ENCODE results near the gene ZG16.
"Not testable (repeated sequence)": the region's sequence is repeated elsewhere in the genome, so short reads cannot be mapped to it uniquely, and the experiment has no call there.

ZG16 gene

GRCh38 chr16:29748760-29749149 is 29.3 kb upstream of the ZG16 start:
- not testable (repeated sequence) for DNase-seq (ENCODE audit: low read depth in 2 of 2)

GRCh38 chr16:29753516-29753915 is 24.5 kb upstream of the ZG16 start:
- DNase-seq (ENCODE audit: low read depth in 2 of 2) = no peak

GRCh38 chr16:29756654-29757053 is 21.4 kb upstream of the ZG16 start:
- no peak for DNase-seq (ENCODE audit: low read depth in 2 of 2)

- DNase-seq (ENCODE audit: low read depth in 2 of 2) = not testable (repeated sequence)
Observed at GRCh38 chr16:29757086-29757485, 21.0 kb upstream of the ZG16 start.

- DNase-seq (ENCODE audit: low read depth in 2 of 2) = no peak
Observed at GRCh38 chr16:29757950-29758466, 20.0 kb upstream of the ZG16 start.

- DNase-seq (ENCODE audit: low read depth in 2 of 2) = no peak
Observed at GRCh38 chr16:29760567-29761279, 17.3 kb upstream of the ZG16 start.

GRCh38 chr16:29761280-29761651 is 16.8 kb upstream of the ZG16 start:
- not testable (repeated sequence) for DNase-seq (ENCODE audit: low read depth in 2 of 2)

- no peak for DNase-seq (ENCODE audit: low read depth in 2 of 2)
Observed at GRCh38 chr16:29761882-29762281, 16.2 kb upstream of the ZG16 start.

GRCh38 chr16:29763326-29763725 is 14.7 kb upstream of the ZG16 start:
- DNase-seq (ENCODE audit: low read depth in 2 of 2) = no peak

GRCh38 chr16:29765167-29766032 is 12.7 kb upstream of the ZG16 start:
- DNase-seq (ENCODE audit: low read depth in 2 of 2) = no peak

- no peak for DNase-seq (ENCODE audit: low read depth in 2 of 2)
Observed at GRCh38 chr16:29766571-29766970, 11.5 kb upstream of the ZG16 start.

- DNase-seq (ENCODE audit: low read depth in 2 of 2) = no peak
Observed at GRCh38 chr16:29767062-29767461, 11.0 kb upstream of the ZG16 start.

GRCh38 chr16:29769507-29769906 is 8.5 kb upstream of the ZG16 start:
- no peak for DNase-seq (ENCODE audit: low read depth in 2 of 2)

- no peak for DNase-seq (ENCODE audit: low read depth in 2 of 2)
Observed at GRCh38 chr16:29770250-29770929, 7.7 kb upstream of the ZG16 start.

- not testable (repeated sequence) for DNase-seq (ENCODE audit: low read depth in 2 of 2)
Observed at GRCh38 chr16:29772330-29772729, 5.7 kb upstream of the ZG16 start.

- DNase-seq (ENCODE audit: low read depth in 2 of 2) = no peak
Observed at GRCh38 chr16:29774730-29775129, 3.3 kb upstream of the ZG16 start.

- no peak for DNase-seq (ENCODE audit: low read depth in 2 of 2)
Observed at GRCh38 chr16:29775742-29776408, 2.2 kb upstream of the ZG16 start.

- DNase-seq (ENCODE audit: low read depth in 2 of 2) = no peak
Observed at GRCh38 chr16:29779474-29779873, 1.4 kb downstream of the ZG16 start.

GRCh38 chr16:29783094-29783953 is 5.3 kb downstream of the ZG16 start:
- DNase-seq (ENCODE audit: low read depth in 2 of 2) = not testable (repeated sequence)

- no peak for DNase-seq (ENCODE audit: low read depth in 2 of 2)
Observed at GRCh38 chr16:29784157-29784556, 6.1 kb downstream of the ZG16 start.
